Glutamatergic neuron (in vitro differentiated cells): ENCODE results near the gene INTS7. TPM values are rescaled to one million over a fixed set of nuclear protein-coding genes. Genes with fewer than 3 reads are reported as not detected.

Experiments
- DNase-seq: peaks from one replicate; pipeline ENCODE4 v3.0.0; 2022
- H3K27ac Mint-ChIP-seq: one replicate; pipeline ENCODE4 v1.8.0; 2020; ENCODE audit warnings: mild to moderate bottlenecking, mixed read lengths, inconsistent platforms; ENCODE audit not compliant: unreplicated experiment
- H3K27me3 Mint-ChIP-seq: one replicate; pipeline ENCODE4 v1.8.0; 2020; ENCODE audit warnings: mild to moderate bottlenecking, moderate library complexity, mixed read lengths, inconsistent platforms; ENCODE audit not compliant: unreplicated experiment
- H3K36me3 Mint-ChIP-seq: one replicate; pipeline ENCODE4 v1.8.0; 2020; ENCODE audit warnings: mild to moderate bottlenecking, mixed read lengths, inconsistent platforms; ENCODE audit not compliant: unreplicated experiment
- H3K4me1 Mint-ChIP-seq: one replicate; pipeline ENCODE4 v1.8.0; 2020; ENCODE audit warnings: mild to moderate bottlenecking, low read depth, mixed read lengths, inconsistent platforms; ENCODE audit not compliant: unreplicated experiment
- H3K4me3 Mint-ChIP-seq: one replicate; pipeline ENCODE4 v1.8.0; 2020; ENCODE audit warnings: mild to moderate bottlenecking, mixed read lengths, inconsistent platforms; ENCODE audit not compliant: unreplicated experiment
- H3K9me3 Mint-ChIP-seq: one replicate; pipeline ENCODE4 v1.8.0; 2020; ENCODE audit warnings: mild to moderate bottlenecking, moderate library complexity, mixed read lengths, inconsistent platforms; ENCODE audit not compliant: unreplicated experiment
- total RNA-seq: library from RNA; stranded (reverse); fragmentation: NEBNext Ultra II Directional; extraction: Animal tissue kit (Norgen Biotek cat#: 25700); gene quantifications from one replicate; pipeline ENCODE4 v1.2.1, GENCODE V29; 2021; ENCODE audit not compliant: unreplicated experiment
- TF ChIP-seq, protein P1 (sequence below): fragments of 200-600 bp; sonication (generic); IDR thresholded peaks from one replicate; pipeline ENCODE4 v1.5.0; 2021; ENCODE audit not compliant: partially characterized antibody, unreplicated experiment

INTS7 gene
- total RNA-seq, 1 donor from 2014 or later = 17.6 TPM

DNA sequence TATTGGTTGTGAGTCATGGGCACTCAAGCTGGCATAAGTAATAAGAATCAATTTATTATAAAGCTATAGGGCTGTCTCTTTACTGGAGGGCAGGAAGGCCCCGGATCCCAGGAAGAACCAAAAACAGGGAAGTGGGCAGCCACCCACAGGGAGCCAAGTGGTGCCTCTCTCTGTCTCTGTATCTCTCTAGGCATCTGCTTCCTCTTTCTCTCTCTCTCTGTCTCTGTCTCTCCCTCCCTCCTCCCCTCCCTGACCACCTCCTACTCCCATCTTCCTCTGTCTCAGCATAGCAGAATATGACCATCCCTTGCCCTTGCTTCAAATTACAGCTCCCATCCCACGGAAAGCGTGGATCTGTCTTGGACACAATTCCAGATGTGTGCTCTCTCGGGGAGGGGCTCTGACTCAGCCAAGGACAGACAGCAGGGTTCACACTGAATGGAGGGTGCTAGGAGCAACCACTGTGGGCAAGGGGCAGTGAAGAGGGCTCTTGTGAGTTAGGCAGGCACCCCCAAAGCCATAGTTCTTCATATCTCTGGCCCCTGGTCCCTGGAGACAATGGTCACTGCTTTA is 124.4 kb downstream of the INTS7 start:
- H3K4me1 Mint-ChIP-seq = no peaks in the 10 kb centered on the region
- H3K27ac Mint-ChIP-seq = no peak overlapping the region

DNA sequence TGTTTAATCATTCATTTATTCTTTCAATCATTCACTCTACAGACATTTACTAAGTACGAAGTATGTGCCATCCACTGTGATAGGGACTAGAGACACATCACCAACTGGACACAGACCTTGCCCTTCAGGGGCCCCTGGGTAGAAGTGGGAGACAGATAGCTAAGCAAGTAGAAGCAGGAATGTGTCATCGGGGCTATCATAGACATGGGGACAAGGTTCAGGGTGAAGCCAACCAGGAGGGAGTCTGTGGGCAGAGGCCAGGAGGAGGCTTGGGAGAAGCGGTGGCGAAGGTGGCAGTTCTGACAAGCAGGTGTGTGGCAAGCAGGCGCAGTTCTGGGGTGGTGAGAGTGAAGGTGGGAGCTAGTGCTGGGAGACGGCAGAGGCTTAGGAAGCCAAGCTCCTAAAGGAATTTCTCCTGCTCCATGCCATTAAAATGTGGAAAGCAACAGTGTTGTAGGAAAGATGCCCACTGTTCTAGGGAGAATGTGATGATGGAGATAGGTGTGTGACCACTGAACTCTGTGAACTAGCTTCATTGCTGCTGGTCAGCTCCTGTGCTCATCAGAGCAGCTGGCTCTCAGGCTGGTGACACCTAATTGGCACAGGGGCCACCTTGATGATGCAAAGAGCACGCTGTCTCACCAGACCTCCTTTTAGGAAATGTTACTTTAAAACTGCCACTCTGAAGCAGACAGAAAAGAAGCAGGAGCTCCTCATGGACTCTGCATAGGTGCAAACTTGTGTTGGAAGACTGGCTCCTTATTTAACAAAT is 125.1 kb downstream of the INTS7 start:
- H3K4me1 Mint-ChIP-seq = no peaks in the 10 kb centered on the region
- peaks cover 3% of the 10 kb centered on the region for H3K9me3 Mint-ChIP-seq
- no peak overlapping the region for H3K4me3 Mint-ChIP-seq
- no peak for DNase-seq
- H3K36me3 Mint-ChIP-seq = no peaks in the 10 kb centered on the region
- H3K27ac Mint-ChIP-seq = no peak overlapping the region
- TF ChIP-seq, protein P1, sequence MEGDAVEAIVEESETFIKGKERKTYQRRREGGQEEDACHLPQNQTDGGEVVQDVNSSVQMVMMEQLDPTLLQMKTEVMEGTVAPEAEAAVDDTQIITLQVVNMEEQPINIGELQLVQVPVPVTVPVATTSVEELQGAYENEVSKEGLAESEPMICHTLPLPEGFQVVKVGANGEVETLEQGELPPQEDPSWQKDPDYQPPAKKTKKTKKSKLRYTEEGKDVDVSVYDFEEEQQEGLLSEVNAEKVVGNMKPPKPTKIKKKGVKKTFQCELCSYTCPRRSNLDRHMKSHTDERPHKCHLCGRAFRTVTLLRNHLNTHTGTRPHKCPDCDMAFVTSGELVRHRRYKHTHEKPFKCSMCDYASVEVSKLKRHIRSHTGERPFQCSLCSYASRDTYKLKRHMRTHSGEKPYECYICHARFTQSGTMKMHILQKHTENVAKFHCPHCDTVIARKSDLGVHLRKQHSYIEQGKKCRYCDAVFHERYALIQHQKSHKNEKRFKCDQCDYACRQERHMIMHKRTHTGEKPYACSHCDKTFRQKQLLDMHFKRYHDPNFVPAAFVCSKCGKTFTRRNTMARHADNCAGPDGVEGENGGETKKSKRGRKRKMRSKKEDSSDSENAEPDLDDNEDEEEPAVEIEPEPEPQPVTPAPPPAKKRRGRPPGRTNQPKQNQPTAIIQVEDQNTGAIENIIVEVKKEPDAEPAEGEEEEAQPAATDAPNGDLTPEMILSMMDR = no peak
- peaks cover 1% of the 10 kb centered on the region for H3K27me3 Mint-ChIP-seq

More for the DNA sequence above, 124.4 kb downstream of the INTS7 start:
- DNase-seq = no peak
- Mint-ChIP-seq H3K36me3 (no peaks in the 10 kb centered on the region), H3K27me3 (peaks cover 1% of the 10 kb centered on the region), H3K4me3 (no peak overlapping the region), H3K9me3 (peaks cover 3% of the 10 kb centered on the region)
- TF ChIP-seq, protein P1 = no peak

DNA sequence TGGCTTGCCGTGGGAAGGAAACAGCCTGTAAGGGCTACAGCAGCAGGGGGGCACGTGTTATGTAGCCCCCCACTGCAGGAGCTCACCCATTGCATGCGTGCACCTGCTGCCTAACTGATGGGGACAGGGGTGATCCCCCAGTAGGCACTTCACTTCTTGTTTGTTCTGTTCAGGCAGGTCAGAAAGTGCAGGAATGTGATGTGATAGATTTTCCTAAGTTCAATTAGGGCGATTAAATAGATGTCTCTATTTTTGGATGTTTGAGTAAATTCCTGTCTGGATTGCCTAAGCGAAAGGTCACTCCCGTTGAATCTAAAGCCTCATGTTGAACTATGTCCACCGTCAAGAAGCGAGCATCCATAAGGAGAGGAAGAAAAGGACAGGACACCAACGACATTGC is 126.0 kb downstream of the INTS7 start:
- TF ChIP-seq, protein P1 = no peak
- Mint-ChIP-seq H3K4me1 (no peaks in the 10 kb centered on the region), H3K9me3 (peaks cover 3% of the 10 kb centered on the region), H3K27me3 (peaks cover 1% of the 10 kb centered on the region), H3K27ac (no peak overlapping the region), H3K4me3 (no peak overlapping the region), H3K36me3 (no peaks in the 10 kb centered on the region)
- no peak for DNase-seq

DNA sequence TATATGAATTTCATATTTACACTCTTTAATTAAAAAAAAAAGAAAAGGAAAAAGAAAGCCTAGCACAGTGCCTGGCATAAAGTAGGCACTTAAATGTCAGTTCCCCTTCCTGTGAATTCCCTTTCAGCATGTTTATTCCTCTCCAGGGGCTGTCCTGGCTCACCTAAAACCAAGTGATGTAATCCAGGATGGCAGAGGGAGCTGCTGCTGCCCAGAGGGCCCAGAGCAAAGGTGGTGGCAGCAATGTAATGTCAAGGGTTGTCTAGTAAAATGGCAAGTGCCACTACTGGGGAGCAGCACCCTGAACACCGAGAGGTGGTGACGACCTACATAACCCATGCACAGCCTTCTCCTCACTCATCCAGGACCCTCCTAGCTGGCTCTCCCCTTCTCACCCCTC is 126.4 kb downstream of the INTS7 start:
- no peak overlapping the region for H3K27ac Mint-ChIP-seq
- TF ChIP-seq, protein P1 = no peak
- H3K4me3 Mint-ChIP-seq = no peak overlapping the region
- DNase-seq = no peak
- peaks cover 1% of the 10 kb centered on the region for H3K27me3 Mint-ChIP-seq
- H3K4me1 Mint-ChIP-seq = no peaks in the 10 kb centered on the region
- no peaks in the 10 kb centered on the region for H3K36me3 Mint-ChIP-seq
- H3K9me3 Mint-ChIP-seq = peaks cover 3% of the 10 kb centered on the region

DNA sequence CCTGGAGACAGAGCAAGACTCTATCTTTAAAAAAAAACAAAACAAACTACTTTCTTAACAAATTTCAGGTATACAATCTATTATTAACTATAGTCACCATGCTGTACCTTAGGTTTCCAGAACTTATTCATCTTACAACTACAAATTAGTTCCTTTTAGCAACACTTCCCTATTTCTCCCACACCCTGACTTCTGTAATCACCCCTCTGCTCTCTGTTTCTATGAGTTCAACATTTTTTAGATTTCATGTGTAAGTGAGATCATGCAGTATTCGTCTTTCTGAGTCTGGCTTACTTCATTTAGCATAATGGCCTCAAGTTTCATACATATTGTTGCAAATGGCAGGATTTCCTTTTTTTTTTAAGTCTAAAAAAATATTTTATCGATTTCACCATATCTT is 126.9 kb downstream of the INTS7 start:
- TF ChIP-seq, protein P1 = no peak
- Mint-ChIP-seq H3K4me1 (no peaks in the 10 kb centered on the region), H3K4me3 (no peak overlapping the region), H3K27me3 (peaks cover 1% of the 10 kb centered on the region), H3K27ac (no peak overlapping the region), H3K9me3 (peaks cover 3% of the 10 kb centered on the region), H3K36me3 (no peaks in the 10 kb centered on the region)
- DNase-seq = no peak
